Activated T-helper 9 cell treated with anti-CD3 and anti-CD28 coated beads, Interleukin-2, amount 50 U/mL, for 16 hours (primary cell): Measurements from ENCODE around the gene PKLR.
"Not testable (repeated sequence)": the region's sequence is repeated elsewhere in the genome, so short reads cannot be mapped to it uniquely, and the experiment has no call there.

ENCODE experiments used
- DNase-seq: peaks from one replicate; pipeline ENCODE4 v3.0.0-alpha.2; 2020; ENCODE audit warnings: low read depth

Gene PKLR

GRCh38 chr1:155301342-155301841 lies at the start of gene PKLR:
Gene PKLR (minus strand): TSS chr1:155301438. CDS start chr1:155301395, 43 bp downstream.
- DNase-seq, result no peak

GRCh38 chr1:155342842-155343241 lies 41.6 kb upstream of the PKLR start:
- no peak for DNase-seq

- DNase-seq, result no peak
Observed at GRCh38 chr1:155339515-155340097, 38.4 kb upstream of the PKLR start.

GRCh38 chr1:155334962-155335361 lies 33.7 kb upstream of the PKLR start:
- DNase-seq, result no peak

- DNase-seq, result no peak
Observed at GRCh38 chr1:155329980-155330598, 28.9 kb upstream of the PKLR start.

GRCh38 chr1:155328856-155329255 lies 27.6 kb upstream of the PKLR start:
- not testable (repeated sequence) for DNase-seq

GRCh38 chr1:155327981-155328380 lies 26.7 kb upstream of the PKLR start:
- DNase-seq, result no peak

- no peak for DNase-seq
Observed at GRCh38 chr1:155326631-155327037, 25.4 kb upstream of the PKLR start.

GRCh38 chr1:155326020-155326526 lies 24.8 kb upstream of the PKLR start:
- no peak for DNase-seq

GRCh38 chr1:155325603-155325893 lies 24.3 kb upstream of the PKLR start:
- no peak for DNase-seq

- DNase-seq, result no peak
Observed at GRCh38 chr1:155324717-155325602, 23.7 kb upstream of the PKLR start.

- DNase-seq, result peak; percentile 83
Observed at GRCh38 chr1:155324037-155324716, 22.9 kb upstream of the PKLR start.

GRCh38 chr1:155323729-155324036 lies 22.4 kb upstream of the PKLR start:
- DNase-seq, result peak; percentile 72

GRCh38 chr1:155322953-155323728 lies 21.9 kb upstream of the PKLR start:
- peak; percentile 82 for DNase-seq

- DNase-seq, result no peak
Observed at GRCh38 chr1:155322571-155322952, 21.3 kb upstream of the PKLR start.

- DNase-seq, result no peak
Observed at GRCh38 chr1:155321639-155322503, 20.6 kb upstream of the PKLR start.

GRCh38 chr1:155320661-155321617 lies 19.7 kb upstream of the PKLR start, which contains the start of gene RUSC1:
Gene RUSC1 (plus strand): TSS chr1:155320894. CDS start chr1:155321774, 880 bp downstream.
- peak; percentile 56 for DNase-seq

GRCh38 chr1:155320252-155320651 lies 19.0 kb upstream of the PKLR start:
- no peak for DNase-seq

GRCh38 chr1:155319536-155319935 lies 18.3 kb upstream of the PKLR start:
- DNase-seq, result no peak
